ENCODE measurements around the gene LILRA5.
A peak's percentile ranks its signal among the peaks of the same experiment; 100 is the strongest.

- TF ChIP-seq CTCF (IDR thresholded peaks at IDR 0.05; ENCODE audit: low read length) (peak; percentile 83), EZH2 (optimal IDR thresholded peaks at IDR 0.05; ENCODE audit: low read depth, low read length) (no peak), EZH2phosphoT487 (IDR thresholded peaks at IDR 0.05; ENCODE audit: low read length) (no peak)
Measured at GRCh38 chr19:54325194-54325621, 12.2 kb upstream of the LILRA5 start.
